RWPE2 (cell line): ENCODE data around the gene IDH3A.

Source experiments
- ATAC-seq: fragments of 200-7000 bp; cut with Tn5 transposase; 3 replicates; pipeline ENCODE4 v1.9.1; 2021; ENCODE audit warnings: low read depth
- DNase-seq: peaks from one replicate; pipeline ENCODE4 v3.0.0-alpha.2; 2020; ENCODE audit warnings: low spot score
- H3K27ac ChIP-seq: fragments of 450-650 bp; 2 replicates; pipeline ENCODE4 v1.5.1; 2017; ENCODE audit warnings: mild to moderate bottlenecking; ENCODE audit not compliant: poor library complexity, severe bottlenecking
- H3K27me3 ChIP-seq: fragments of 250-450 bp; sonication (Bioruptor Pico); 2 replicates; pipeline ENCODE4 v1.5.1; 2021; ENCODE audit warnings: mild to moderate bottlenecking, moderate library complexity; ENCODE audit not compliant: insufficient read depth, poor library complexity, severe bottlenecking
- H3K36me3 ChIP-seq: fragments of 250-450 bp; sonication (Bioruptor Pico); 2 replicates; pipeline ENCODE4 v1.5.1; 2020; ENCODE audit warnings: low read depth, mild to moderate bottlenecking, moderate library complexity
- H3K4me1 ChIP-seq: fragments of 250-450 bp; sonication (Bioruptor Pico); 2 replicates; pipeline ENCODE4 v1.5.1; 2021; ENCODE audit warnings: mild to moderate bottlenecking, moderate library complexity; ENCODE audit not compliant: insufficient read depth, poor library complexity, severe bottlenecking
- H3K4me3 ChIP-seq: fragments of 250-450 bp; sonication (Bioruptor Pico); 2 replicates; pipeline ENCODE4 v1.5.1; 2021; ENCODE audit warnings: mild to moderate bottlenecking, moderate library complexity; ENCODE audit not compliant: severe bottlenecking
- H3K9me3 ChIP-seq: fragments of 250-450 bp; sonication (Bioruptor Pico); 2 replicates; pipeline ENCODE4 v1.5.1; 2021; ENCODE audit warnings: mild to moderate bottlenecking, moderate library complexity; ENCODE audit not compliant: severe bottlenecking
- TF ChIP-seq, protein P1 (sequence below): fragments of 450-650 bp; IDR thresholded peaks from one replicate; pipeline ENCODE4 v1.5.1; 2017; ENCODE audit warnings: mild to moderate bottlenecking, moderate library complexity; ENCODE audit not compliant: poor library complexity, severe bottlenecking

Gene IDH3A

GRCh38 chr15:78162038-78162437 is 12.9 kb downstream of the IDH3A start:
- no peak overlapping the region for H3K27ac ChIP-seq
- DNase-seq = no peak
- TF ChIP-seq, protein P1, sequence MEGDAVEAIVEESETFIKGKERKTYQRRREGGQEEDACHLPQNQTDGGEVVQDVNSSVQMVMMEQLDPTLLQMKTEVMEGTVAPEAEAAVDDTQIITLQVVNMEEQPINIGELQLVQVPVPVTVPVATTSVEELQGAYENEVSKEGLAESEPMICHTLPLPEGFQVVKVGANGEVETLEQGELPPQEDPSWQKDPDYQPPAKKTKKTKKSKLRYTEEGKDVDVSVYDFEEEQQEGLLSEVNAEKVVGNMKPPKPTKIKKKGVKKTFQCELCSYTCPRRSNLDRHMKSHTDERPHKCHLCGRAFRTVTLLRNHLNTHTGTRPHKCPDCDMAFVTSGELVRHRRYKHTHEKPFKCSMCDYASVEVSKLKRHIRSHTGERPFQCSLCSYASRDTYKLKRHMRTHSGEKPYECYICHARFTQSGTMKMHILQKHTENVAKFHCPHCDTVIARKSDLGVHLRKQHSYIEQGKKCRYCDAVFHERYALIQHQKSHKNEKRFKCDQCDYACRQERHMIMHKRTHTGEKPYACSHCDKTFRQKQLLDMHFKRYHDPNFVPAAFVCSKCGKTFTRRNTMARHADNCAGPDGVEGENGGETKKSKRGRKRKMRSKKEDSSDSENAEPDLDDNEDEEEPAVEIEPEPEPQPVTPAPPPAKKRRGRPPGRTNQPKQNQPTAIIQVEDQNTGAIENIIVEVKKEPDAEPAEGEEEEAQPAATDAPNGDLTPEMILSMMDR = no peak
- H3K4me1 ChIP-seq = peaks cover 4% of the 10 kb centered on the region
- ATAC-seq = no peak
- peaks cover 94% of the 10 kb centered on the region for H3K36me3 ChIP-seq
- no peak overlapping the region for H3K4me3 ChIP-seq
- no peaks in the 10 kb centered on the region for H3K9me3 ChIP-seq
- H3K27me3 ChIP-seq = no peaks in the 10 kb centered on the region

- TF ChIP-seq, protein P1 = no peak
- no peak overlapping the region for H3K27ac ChIP-seq
- H3K36me3 ChIP-seq = peaks cover 94% of the 10 kb centered on the region
- ATAC-seq (no peak), DNase-seq (no peak)
- H3K4me3 ChIP-seq = no peak overlapping the region
- H3K9me3 ChIP-seq = no peaks in the 10 kb centered on the region
- no peaks in the 10 kb centered on the region for H3K27me3 ChIP-seq
- H3K4me1 ChIP-seq = no peaks in the 10 kb centered on the region
These were observed 14.8 kb downstream of the IDH3A start for GRCh38 chr15:78164010-78164409.

- no peak overlapping the region for H3K4me3 ChIP-seq
- TF ChIP-seq, protein P1 = no peak
- no peak overlapping the region for H3K27ac ChIP-seq
- DNase-seq = no peak
- H3K9me3 ChIP-seq = no peaks in the 10 kb centered on the region
- H3K36me3 ChIP-seq = peaks cover 90% of the 10 kb centered on the region
- no peaks in the 10 kb centered on the region for H3K4me1 ChIP-seq
- no peaks in the 10 kb centered on the region for H3K27me3 ChIP-seq
- no peak for ATAC-seq
These were observed 18.2 kb downstream of the IDH3A start for GRCh38 chr15:78167227-78167888.

- H3K36me3 ChIP-seq = peaks cover 79% of the 10 kb centered on the region
- DNase-seq = no peak
- no peak overlapping the region for H3K27ac ChIP-seq
- H3K4me3 ChIP-seq = no peak overlapping the region
- H3K27me3 ChIP-seq = no peaks in the 10 kb centered on the region
- TF ChIP-seq, protein P1 = no peak
- no peaks in the 10 kb centered on the region for H3K4me1 ChIP-seq
- no peaks in the 10 kb centered on the region for H3K9me3 ChIP-seq
- no peak for ATAC-seq
These were observed 19.4 kb downstream of the IDH3A start for GRCh38 chr15:78168608-78169007.
